Caki2 (cell line): Measurements from ENCODE around the gene ZNF385C. TPM values are rescaled to one million over a fixed set of nuclear protein-coding genes. Genes with fewer than 3 reads are reported as not detected.
"Not testable (repeated sequence)": the region's sequence is repeated elsewhere in the genome, so short reads cannot be mapped to it uniquely, and the experiment has no call there.

ENCODE experiments used
- DNase-seq: peaks from one replicate; pipeline ENCODE4 v3.0.0-alpha.2; 2015; ENCODE audit warnings: low read depth
- in situ Hi-C: cut with HindIII; loops from 2 replicates; pipeline ENCODE4 v1.10.0; 2016; ENCODE audit warnings: low sequenced_read_pairs, low pct_unique_long_range_greater_than_20kb, mixed read lengths
- total RNA-seq: library from RNA; depleted of rRNA; stranded (reverse); fragments of >200 nt; shearing (Covaris generic); gene quantifications from 2 replicates; pipeline ENCODE4 v1.2.3, GENCODE V29; 2014; ENCODE audit warnings: low replicate concordance; rRNA removed

Gene ZNF385C
- total RNA-seq: not detected in 2 replicates

DNA sequence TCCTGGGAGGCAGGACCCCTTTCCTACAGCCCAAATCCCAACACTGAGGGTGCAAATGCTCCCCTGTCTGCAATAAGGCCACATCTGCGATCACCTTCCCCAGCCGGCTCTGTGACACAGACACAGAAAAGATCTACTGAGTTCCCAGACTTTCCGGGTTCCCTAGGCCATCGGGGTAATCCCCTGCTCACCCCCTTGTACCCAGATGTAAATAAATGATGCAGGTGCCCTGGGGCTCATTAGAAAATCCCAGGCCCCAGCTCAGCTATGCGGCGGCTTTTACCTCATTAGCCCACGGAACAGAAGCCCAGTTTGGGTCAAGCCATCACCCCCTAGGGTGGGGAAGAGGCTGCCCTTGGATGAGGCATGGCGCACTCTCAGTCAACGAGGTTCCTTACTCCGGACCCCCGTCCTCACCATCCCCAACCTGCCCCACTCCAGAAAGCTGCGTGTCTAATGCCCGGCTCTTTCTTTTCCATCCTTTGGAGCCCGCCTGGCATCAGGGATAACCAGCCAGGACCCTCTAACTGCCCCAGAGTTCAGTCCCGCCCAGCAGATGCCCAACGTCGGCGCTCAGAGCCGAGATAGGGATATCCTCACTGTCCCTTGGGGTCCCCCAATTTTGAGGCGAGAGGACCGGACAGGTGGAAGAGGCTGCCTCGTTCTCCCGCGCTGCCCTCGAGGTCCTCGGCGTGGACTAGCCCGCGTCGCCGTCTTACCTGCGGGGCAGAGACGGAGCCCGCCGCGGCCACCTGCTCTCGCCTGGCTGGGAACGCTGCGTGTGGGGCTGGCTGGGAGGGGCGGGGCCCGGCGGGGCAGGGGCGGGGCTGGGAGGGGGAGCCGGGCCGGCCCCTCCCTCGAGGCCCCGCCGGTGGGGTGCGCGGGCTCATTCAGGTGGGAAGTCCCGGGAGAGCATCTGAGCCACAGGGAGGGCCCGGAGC is at the start of gene ZNF385C:
Gene ZNF385C (minus strand): TSS at position 783 of the 941 bp plus-strand sequence. CDS start 35,417 bp downstream, outside the sequence.
- no peak for DNase-seq
- in situ Hi-C loops: no loop called here

- in situ Hi-C loops: no loop called here
- DNase-seq: no peak
Observed at GRCh38 chr17:42146911-42147607, 48.8 kb upstream of the ZNF385C start.

DNA sequence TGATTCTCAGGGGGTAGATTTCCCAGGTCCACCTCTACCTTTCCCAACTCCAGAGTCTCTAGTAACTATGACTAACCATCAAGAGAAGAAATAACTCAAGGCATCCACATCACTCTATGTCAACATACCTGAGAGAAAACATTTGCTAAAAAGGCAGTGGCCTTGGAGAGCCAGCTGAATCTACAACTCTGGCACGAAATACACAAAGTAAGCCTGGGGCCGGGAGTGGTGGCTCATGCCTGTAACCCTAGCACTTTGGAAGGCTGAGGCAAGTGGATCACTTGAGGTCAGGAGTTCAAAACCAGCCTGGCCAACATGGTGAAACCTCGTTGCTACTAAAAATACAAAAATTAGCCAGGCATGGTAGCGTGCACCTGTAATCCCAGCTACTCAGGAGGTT is 44.9 kb upstream of the ZNF385C start:
- DNase-seq: not testable (repeated sequence)

GRCh38 chr17:42142371-42142896 is 44.2 kb upstream of the ZNF385C start:
- in situ Hi-C loops: no loop called here
- no peak for DNase-seq

More for the DNA sequence above, 44.9 kb upstream of the ZNF385C start:
- in situ Hi-C loops: not testable (repeated sequence)

DNA sequence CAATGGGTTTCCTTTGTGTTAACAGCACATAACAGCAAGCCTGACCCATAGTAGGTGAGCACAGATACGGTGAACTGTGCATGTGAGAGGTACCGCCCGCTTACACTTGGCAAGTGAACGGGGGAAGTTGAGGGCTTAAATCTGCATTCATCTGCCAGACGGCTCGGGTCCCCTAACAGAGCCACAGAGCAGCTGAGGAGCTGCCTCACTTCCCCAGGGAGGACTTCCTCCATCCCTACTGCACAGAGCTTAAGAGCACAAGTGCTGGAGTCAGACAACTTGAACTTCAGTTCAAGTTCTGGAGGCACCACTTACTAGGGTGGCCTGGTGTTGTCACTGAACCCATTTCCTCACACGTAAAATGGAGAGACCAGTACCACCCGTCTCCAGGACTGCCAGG is 43.1 kb upstream of the ZNF385C start:
- in situ Hi-C loops: no loop called here

DNA sequence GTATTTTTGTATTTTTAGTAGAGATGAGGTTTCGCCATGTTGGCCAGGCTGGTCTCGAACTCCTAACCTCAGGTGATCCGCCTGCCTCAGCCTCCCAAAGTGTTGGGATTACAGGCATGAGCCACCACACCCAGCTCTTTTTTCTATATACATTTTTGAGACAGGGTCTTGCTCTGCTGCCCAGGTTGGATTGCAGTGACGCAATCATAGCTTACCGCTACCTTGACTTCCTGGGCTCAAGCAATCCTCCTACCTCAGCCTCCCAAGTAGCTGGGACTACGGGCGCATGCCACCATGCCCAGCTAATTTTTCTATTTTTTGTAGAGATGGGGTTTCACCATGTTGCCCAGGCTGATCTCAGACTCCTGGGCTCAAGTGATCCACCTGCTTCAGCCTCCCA is 42.4 kb upstream of the ZNF385C start:
- in situ Hi-C loops, DNase-seq: not testable (repeated sequence)

More for the DNA sequence above, 43.1 kb upstream of the ZNF385C start:
- no peak for DNase-seq

GRCh38 chr17:42138749-42139492 is 40.6 kb upstream of the ZNF385C start:
- no peak for DNase-seq
- in situ Hi-C loops: no loop called here

DNA sequence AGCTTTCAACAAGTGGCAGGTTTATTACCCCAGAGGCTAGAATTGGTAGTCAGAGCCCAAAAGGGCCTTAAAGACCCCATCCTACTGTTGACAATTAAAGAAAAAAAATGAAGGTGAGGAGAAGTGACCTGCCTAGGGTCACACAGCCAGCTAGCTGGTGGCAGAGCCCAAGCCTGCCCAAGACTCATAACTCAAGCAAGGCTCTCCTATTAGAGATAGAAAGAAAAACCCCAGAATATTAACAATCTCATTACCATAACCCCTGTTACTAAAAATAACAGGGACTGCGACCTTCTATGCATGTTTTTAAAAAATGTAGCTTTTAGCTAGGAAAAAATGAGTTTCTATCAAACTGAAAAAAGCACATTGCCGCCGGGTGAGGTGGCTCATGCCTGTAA is 38.4 kb upstream of the ZNF385C start:
- DNase-seq: no peak
- in situ Hi-C loops: no loop called here

DNA sequence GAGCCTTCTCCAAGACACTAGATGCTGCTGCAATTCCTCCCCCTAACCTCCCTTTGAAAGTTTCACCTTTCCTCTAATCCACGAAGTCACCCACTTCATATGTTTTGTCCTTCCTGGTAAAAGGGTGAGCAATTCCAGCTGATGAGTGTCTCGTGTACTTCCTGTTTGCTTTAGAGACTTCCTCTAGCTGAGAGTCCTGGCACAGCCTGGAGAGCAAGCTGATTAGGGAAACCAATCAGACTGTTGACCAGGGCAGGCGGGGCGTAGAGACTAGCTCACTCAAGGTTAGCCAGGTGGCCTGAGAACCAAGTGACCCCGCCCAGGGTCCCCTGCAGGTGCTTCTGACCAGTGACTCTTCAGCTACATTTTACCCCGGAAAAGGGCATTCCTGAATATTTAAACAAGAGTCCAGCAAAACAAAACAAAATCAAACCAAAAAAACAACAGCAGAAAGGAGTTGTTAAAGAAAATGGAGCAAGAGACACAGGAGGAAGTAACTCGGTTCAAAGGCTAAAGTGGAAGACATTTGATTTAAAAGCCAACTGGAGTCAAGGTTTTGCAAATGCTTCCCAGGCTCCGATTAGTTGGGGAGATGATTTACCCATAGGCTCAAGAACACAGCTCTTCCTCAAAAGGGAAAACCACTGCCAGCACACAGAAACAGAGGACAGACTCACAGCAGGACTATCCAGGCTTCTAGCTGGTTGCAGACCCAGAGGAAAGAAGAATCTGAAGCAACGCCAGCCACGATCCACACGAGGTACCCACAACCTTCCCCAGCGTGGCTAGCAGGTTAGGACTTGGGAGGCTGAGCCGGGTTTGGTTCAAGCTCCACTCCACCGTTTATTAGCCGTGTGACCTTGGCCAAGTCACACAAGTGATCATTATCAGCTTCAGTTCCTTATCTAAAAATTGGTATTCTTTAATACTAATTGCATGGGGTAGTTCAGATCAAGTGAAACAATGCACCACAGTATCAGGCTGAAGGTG is 37.7 kb upstream of the ZNF385C start:
- in situ Hi-C loops: no loop called here
- peak; percentile 54 for DNase-seq

- no peak for DNase-seq
- in situ Hi-C loops: no loop called here
Observed at GRCh38 chr17:42135151-42135550, 36.9 kb upstream of the ZNF385C start.

DNA sequence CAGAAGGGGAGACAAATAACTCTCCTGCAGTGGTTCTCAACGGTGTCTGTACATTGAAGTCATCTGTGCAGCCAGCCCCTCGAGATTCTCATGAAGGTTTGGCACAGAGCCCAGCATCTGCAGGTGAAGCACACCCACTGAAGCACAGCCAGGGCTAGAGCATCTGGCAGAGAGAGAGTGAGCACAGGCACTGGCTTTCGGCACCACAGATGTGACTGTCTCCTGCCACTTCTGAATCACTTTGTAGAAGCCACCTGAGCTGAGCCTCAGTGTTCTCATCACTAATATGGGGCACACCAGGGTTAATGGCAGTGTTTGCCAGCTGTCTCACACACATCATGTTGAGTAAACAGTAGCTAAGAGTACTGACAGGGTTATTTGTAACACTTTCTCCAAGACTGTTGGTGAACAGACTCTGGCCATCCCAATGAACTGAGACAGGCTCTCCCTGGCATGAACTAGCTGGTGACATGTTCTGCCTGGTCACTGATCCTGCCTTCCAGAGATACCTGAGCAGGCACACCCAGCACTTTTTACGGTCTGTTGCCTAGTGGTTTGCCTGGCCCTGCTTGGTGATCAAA is 35.3 kb upstream of the ZNF385C start:
- in situ Hi-C loops: no loop called here
- peak; percentile 34 for DNase-seq

- in situ Hi-C loops: no loop called here
- peak; percentile 86 for DNase-seq
Observed at GRCh38 chr17:42132941-42133340, 34.7 kb upstream of the ZNF385C start.

DNA sequence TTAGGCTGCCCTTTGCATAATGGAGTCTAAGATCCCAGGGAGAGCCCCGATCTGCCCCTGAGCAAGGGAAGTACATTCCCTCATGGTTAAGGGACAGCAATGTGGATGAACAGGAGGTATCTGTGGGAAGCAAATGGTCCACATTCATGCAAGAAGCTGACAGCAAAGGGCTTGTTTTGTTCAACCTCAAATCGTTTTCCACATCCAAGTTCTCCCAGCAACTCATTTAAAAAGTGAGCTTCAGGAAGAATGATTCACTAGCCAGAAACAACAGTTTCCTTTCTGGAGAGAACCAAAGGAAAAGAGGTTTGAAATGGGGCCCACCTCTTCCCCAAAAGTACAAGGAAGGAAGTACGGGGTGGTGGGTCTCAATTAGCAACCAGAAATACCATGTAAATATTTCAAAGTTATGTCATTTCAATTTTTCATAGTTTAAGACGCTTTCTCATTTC is 33.7 kb upstream of the ZNF385C start:
- in situ Hi-C loops: no loop called here
- no peak for DNase-seq

DNA sequence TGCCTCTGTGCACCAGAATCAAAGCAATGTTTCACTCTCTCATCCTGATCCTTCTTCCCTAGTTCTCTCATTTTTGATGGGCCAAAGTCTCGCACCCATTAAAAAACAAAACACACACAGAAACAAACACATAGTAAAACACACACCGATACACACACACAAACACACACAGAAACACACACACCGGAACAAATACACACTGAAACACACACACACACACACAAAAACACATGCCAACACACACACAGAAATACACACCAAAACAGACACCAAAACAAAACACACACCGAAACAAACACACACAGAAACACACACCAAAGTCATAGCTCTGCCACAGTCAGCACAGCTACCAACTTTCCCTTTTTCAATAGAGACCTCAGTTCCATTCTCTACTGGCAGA is 33.0 kb upstream of the ZNF385C start:
- DNase-seq: no peak
- in situ Hi-C loops: no loop called here

GRCh38 chr17:42130310-42130936 is 32.1 kb upstream of the ZNF385C start:
- in situ Hi-C loops: no loop called here
- no peak for DNase-seq

GRCh38 chr17:42129109-42129837 is 31.0 kb upstream of the ZNF385C start:
- DNase-seq: no peak
- in situ Hi-C loops: no loop called here
